GM21529 (cell line): ENCODE results near the gene CLASP1.
"Not testable (repeated sequence)": the region's sequence is repeated elsewhere in the genome, so short reads cannot be mapped to it uniquely, and the experiment has no call there.

Experiments
- ATAC-seq: cut with Tn5 transposase; IDR thresholded peaks from one replicate; pipeline ENCODE4 v1.9.1; 2021; ENCODE audit not compliant: unreplicated experiment

Gene CLASP1

DNA sequence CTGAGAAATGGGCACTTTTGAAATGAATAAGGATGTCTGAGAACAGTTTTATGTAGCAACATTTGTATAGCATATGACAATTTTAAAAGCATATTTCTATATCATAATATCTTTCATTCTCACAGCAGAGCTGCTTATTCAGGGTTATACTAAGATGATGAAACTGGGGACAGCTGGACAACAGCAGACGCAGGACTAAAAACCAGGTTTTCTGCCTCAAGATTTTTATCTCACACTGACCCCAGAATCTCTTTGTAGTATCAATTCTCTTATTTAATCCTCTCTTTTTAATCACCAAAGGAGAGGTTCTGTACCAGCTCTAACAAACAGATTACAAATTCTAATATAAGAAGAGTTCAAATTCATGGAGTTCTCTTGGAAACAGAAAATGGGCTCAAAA lies 290.1 kb downstream of the CLASP1 start:
- ATAC-seq = no peak

DNA sequence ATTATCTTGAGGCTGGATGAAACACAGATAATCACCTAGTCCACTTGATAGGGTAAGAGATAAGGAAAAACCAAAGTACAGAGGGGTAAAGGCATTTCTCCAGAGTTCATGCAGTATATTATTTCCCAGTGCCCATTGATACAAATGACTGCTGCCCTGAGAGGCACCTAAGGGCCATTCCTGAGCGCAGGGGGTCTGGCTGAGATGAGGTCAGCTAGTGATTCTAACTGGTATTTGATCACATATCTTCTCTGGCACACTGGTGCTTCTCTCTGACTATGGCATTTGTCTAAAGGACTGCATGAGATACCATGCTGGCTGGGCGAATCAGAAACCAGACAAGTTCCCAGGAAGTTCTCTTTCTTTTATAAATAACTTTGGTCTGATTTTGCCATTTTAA lies 291.0 kb downstream of the CLASP1 start:
- no peak for ATAC-seq

DNA sequence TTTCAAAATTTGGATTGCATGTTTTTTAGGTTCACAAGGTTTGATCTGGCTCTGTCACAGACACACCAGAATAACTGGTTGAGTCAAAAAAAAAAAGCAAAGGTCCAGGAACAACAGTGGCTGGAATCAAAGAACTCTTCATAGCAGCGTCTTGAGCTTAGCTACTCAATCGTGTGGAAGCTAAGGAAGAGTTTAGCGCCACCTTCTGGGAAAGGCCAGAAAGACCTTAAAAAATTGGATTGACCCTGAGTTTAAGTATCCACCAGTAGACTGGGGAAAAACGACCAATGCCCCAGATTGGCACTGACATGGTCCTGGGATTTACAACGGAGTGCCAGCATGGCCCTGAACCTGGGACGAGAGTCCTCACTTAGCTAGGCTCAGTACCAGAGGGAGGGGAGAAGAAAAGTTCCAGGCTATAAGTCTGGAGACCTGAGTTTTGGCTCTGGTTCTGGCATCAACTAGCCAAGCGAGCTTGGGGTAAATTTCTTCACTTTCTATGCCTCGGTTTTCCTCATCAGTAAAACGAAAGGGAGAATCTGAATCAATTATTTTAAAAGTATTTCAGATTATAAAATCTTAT lies 293.1 kb downstream of the CLASP1 start:
- peak; percentile 59 for ATAC-seq

DNA sequence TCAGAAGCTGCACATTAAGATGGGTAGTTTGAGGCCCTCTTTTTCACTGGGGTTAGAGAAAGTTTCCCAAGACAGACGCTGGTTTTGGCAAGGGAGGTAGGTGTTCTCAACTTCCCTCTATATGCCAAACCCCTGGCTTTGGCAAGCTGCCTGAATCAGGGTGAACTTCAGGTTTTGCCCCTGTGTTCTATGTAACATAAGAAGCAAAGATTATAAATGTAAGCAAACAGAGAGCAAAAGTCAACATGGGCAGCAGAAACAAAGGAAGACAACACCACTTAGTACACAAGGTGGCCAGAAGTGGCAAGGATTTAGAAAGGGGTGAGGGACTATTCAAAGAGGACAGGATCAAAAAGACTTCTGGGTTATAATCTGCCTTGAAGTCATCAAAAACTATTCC lies 293.8 kb downstream of the CLASP1 start:
- no peak for ATAC-seq

DNA sequence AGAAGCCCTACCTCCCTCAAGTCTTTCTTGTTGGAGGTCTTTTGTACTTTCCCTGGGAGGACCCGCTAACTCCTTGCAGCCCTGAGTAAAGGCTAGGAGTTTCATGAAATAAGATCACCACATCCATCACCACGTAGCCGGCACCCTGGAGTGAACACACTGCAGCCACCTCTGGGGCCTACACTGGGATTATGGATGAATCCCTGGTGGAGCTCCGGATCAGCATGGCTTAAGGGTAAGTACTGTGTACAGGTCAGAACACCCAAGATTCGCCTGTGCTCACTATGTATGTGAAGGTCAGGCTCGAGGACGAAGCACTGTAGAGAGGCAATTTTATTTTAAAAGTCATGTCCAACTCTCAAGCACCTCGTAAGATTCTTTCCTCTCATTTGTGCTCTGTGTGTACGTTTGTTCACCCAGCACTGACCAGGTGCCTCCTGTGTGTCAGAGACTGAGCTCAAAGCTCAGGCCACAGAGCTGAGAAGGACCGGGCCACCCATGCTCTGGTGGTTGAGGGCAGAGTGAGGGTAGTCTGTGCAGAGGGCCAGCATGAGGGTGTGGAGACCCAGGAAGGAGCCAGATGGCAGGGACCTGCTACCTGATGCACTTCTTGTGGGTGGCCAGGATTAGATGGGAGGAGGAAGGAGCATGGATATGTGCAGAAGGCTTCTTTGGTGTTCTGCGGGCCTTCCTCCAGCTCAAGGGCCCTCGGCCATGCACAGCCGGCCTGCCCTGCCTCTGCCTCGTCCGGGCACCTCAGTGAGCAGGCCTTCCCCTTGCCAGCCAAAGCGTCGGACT lies 297.5 kb downstream of the CLASP1 start:
- ATAC-seq = no peak

DNA sequence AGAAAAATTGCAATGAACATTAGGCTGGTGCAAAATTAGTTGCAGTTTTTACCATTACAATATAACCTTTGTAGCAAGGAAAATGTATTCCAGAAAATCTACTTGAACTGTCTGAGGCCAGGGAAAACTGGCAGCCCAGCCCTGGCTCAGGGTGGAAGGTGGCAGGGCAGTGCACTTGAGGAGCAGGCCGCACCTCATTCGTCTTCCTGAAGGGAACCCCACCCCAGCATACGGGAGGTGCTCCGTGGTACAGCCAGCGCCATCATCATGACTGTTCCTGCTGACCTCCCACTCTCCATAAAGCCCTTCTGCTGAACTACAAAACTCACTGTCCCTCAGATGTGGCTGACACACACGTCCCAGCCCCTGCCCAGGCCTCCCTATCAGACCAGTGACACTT lies 298.4 kb downstream of the CLASP1 start:
- ATAC-seq = no peak

DNA sequence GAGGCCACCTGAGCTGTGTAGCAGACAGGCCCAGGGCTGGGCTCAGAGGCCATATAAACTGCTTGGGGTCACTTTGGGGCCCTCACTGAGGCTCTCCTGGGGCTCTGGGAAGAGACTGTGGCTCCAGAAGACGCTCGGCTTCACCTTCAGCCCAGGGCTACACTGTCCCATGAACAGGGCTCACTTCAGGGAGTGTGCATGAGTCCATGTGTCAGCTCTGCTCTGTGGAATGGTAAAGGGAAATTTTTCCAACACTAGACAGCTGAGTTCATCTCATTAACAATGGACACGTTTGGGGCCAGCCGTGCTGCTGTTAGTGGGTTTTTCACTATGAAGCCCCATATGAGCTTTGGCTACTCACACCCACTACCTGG lies 298.9 kb downstream of the CLASP1 start:
- no peak for ATAC-seq

DNA sequence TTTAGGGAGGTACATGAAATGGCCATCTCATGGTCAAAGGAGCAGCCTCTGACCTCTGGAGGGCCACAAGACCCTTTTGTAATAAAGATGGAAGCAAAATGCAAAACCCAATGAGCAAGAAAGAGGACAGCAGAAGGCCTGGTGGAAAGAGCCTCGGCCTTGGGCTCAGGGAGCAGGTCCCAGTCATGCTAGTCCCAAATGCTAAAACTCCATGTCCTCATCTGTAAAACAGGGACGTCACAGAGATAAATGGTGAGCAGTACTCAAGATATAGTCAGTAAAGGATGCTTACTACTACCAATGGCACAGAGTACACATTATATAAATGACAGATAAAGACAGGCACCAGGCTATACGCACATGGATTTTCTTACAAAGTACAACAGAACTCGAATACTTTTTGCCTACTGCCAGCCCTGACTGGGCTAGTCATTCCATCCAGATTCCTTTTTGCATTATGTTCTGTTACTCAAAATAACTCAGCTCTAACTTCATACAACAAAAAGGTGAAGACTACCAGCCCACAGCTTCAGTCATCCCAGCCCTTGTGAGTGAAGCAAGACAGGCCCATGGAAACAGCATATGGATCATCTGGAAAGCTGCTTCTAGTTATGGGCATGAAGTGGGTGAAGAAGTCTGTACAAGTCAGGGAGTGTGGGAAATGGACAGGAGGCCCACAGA lies 299.4 kb downstream of the CLASP1 start:
- ATAC-seq = no peak

DNA sequence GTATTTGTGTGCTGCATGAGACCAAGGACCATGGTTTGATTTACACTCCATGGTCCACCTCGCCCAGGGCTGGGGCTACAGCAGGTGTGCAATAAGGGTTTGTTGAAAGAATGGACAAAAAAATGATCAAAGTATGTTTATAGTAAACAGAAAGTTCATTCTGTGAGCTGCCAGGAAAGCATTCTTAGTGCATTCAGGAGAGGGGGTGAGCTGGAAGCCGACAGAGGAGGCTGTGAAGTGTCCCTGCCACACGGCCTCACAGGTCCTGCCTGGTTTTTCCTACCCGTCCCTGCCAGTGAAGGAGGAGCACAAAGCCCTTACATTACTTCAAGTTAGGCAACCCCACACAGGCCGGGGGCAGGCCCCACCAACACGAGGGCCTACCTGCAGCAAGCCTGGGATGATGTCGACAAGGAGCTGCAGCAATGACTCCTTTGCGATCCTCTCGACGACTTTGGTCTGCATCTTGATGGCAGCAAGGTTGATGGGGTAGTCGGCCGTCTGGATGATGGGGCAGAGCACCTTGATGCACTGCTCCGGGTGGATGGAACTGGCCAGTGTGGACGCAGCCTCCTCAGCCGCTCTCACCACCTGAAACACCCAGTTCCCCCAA lies 301.0 kb downstream of the CLASP1 start:
- ATAC-seq = no peak

DNA sequence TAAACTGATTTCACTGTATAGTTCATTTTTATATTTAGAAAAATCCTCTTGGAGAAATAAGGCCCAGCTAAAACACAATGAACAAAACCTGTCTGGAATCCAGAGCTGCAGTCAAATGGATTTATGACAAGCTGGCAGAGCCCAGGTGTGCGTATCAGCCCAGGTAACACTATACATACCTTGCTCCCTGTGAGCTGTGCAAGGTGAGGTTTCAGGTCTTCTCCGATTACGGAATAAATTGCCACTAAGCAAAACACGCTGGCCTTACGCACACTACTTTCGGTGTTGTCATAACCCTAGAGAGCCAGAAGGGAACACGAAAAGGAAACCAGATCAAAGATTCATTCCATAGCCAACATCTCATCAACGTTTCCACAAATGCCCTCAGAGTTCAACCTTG lies 302.4 kb downstream of the CLASP1 start:
- ATAC-seq = no peak

DNA sequence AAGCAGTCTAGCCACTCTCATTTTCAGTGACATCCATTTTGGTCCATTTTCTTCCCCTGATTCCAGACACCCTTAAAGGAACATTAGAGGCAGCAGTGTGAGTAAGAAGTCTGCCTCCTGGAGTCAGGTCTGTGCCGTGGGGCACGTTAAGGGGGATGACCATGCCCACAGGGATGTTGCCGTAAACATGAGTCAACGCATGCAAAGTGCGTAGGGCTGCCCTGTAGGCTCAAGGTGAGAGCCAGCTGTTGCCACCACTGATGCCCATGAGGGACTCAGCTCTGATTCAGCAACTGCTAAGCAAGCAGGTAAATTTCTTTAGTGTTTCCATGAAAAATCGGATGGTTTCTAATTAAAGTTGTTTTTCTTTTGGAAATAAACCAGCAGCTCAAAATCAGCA lies 302.9 kb downstream of the CLASP1 start:
- no peak for ATAC-seq

DNA sequence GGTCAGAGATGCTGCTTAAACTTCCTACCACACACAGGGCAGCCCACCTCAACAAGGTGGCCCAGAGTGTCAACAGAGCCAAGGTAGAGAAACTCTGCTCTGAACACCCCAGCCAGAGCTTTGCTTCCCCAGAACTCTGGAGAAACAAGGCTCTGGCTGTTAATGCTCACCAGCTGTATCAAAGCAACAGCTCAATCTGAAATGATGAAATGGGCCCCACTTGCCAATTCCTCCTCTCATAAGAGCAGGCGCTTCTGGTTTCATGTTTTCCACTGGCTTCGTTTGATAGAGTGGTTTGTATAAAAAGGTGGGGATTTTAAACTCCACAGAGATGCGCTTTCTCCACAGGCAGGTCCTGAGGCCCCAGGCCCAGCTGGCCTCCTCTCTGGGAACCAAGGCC lies 303.4 kb downstream of the CLASP1 start:
- ATAC-seq = no peak

DNA sequence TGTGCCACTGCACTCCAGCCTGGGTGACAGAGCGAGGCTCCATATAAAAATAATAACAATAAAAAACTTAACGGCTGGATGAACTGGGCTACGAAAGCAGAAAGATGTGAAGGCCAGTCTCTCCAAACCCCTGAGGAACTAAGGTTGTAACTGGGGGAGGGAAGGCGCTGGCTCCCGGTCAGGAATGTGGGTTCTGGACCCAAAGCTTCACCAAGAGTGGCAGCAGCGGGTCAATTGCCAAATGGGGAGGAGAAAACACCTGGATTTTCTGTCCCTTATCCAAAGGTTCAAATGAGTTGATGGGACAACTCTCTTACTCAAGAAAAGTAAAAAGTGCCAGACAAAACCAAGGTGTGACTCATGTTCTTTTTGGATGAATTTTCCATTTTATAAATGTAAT lies 304.2 kb downstream of the CLASP1 start:
- ATAC-seq = no peak

DNA sequence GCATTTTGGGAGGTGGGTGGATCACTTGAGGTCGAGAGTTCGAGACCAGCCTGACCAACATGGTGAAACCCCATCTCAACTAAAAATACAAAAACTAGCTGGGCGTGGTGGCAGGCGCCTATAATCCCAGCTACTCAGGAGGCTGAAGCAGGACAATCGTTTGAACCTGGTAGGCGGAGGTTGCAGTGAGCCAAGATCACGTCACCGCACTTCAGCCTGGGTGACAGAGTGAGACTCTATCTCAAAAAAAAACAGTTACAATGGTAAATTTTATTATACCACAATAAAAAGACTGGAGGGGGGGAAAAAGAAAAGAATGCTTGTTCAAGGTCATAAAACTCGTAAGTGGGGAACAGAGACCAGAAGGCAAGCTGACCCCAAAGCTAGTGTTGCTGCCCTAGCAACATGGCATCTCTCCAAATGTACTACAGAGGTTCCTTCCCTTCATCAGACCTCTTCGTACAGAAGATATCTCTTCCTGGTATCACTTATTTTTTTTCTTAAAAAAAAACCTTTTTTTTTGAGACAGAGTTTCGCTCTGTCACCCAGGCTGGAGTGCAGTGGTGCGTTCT lies 305.3 kb downstream of the CLASP1 start:
- not testable (repeated sequence) for ATAC-seq

DNA sequence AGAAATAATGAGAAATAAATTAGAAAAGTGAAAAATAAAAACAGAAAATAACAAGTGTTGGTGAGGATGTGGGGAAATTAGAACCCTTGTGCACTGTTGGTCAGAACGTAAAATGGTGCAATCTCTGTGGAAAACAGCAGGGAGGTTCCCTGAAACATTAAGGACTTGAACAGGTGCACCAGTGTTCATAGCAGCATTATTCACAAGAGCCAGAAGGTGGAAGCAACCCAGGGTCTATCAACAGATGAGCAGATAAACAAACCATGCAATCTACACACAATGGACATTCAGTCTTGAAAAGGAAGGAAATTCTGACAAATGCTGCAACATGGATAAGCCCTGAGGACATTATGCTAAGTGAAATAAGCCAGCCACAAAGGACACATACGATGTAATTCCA lies 306.1 kb downstream of the CLASP1 start:
- ATAC-seq = no peak

DNA sequence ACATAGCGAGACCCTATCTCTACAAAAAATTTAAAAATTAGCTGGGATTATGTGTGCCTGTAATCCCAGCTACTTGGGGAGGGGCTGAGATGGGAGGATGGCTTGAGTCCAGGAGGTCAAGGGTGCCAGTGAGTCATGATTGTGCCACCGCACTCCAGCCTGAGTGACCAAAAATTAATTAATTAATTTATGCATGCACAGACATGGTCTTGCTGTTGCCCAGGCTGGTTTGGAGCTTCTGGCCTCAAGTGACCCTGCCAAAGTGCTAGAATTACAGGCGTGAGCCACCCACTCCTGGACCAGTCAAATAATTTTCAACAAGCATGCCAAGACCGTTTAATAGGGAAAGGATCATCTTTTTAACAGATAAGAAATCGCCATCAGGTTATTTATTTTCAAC lies 306.5 kb downstream of the CLASP1 start:
- ATAC-seq = no peak

DNA sequence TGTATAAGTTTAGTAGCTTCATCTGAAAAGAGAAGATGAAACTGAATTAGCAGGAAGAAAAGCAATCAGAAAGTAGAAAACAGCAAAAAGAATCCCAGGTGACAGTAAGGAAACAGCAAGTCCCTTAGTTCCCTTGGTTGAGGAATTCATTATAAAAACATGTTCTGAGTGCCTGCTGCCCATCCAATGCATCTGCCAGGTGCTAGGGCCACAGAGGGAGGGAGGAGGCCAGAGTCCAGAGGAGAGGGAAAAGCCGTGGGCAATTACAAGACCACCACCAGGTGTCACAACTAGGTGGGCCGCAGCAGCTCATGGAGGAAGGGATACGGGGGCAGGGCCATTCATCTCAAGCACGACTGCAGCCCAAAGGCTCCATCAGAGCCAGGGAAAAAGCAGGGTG lies 308.3 kb downstream of the CLASP1 start:
- no peak for ATAC-seq

DNA sequence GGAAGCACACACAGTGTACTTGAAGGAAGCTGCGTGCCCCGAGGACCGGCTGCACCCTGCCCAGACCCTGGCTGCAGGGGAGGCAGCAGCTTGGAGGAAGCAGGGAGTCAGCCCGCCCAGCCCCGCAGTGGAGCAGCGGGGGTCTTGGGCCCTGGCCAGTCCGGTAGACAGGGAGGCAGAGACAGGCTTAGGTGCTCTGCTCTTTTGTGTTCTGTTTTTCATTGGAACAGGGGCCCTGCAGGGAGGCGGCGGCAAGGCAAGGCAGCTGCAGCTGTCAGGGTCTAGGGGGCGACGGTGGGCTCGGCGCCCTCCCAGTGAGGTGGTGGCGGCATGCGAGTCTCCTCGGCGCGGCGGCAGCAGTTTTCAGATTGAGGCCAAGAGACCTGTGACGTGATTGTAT lies 311.0 kb downstream of the CLASP1 start:
- ATAC-seq = no peak

DNA sequence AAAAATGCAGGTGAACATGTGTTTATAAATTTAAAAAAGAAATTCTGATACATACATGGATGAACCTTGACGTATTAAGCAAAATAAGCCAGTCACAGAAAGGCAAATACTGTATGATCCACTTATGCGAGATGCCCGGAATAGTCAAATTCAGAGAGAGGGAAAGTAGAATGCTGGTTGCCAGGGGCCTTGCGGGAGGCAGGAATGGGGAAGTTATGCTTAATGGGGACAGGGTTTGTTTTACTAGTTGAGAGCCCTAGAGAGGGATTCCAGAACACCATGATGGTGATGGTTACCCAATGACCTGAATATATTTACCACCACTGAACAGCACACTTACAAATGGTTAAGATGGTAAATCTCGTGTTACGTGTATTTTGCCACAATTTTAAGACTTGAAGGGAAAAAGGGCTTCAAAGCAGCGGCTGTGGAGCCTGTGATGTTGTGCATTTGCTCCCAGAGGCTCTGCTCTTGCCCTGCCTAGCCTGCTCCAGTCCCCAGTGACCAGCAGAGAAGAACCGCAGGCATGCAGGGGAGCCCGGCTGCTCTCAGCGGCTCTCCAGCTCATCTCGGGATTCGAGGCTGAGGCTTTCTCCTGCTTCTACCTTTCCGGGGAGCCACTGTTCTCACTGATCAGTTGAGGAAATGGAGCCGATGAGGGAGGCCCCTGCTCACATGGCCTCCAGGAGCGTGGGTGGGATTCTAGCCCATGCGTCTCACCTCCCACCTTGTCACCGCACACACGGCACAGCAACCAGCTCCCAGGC lies 312.6 kb downstream of the CLASP1 start:
- ATAC-seq = no peak

DNA sequence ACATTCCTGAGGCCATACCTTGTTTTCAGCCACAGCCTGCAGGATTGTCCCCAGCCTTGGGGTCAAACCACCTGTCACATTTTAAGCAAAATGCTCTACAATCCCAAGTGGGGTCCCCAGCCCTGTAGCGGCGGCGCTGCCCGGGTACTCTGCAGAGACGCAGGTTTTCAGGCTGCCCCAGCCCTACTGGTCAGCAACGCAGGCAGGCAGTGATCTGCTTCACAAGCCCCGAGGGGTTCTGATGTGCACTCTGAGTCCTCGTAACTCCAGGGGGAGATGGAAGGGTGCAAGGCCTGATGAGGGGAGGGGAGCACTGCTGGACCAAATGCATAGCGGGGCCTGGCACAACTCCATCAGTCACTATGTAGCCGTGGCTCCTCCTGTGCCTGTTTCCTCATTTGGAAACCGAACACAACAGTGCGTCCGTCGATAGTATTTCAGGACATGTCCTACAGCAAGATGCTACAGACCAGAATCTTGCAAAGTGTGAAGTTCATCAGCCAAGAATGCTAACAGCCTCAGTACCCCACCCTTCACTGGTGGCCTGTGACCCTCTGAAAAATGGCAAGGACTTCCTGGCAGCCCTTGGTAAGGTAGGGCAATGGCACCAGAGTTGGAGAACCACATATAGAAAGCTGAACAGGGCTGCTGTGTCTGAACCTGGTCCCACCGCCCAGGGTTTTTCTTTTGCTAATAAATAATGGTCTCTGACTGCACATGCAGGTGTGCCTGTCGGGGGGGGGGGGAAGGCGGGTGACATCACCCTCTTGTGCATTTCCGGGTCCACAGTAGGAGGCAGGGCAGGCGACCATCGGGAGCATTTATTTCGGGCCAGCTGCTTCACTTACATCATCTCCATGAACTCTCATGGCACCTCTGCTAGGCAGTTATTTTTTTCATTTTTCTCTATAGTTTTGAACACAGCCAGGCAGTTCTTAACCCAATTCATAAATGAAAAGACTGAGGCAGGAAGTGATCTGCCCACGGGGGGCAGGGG lies 313.7 kb downstream of the CLASP1 start:
- ATAC-seq = no peak
